Measurements from ENCODE around the gene TMEM221. TPM values are rescaled to one million over a fixed set of nuclear protein-coding genes. Genes with fewer than 3 reads are reported as not detected.

TMEM221 gene
- total RNA-seq, 2 donors from 2014 or later: not detected

GRCh38 chr19:17491287-17491686 lies 42.8 kb upstream of the TMEM221 start:
- Histone ChIP-seq H3K36me3 (peaks cover 3% of the 10 kb centered on the region), H3K27ac (no peak overlapping the region), H3K9me3 (no peaks in the 10 kb centered on the region), H3K4me3 (no peak overlapping the region), H3K4me1 (ENCODE audit: control insufficient read depth in 1 of 2, low read depth in 2 of 2) (no peaks in the 10 kb centered on the region), H3K27me3 (replicated peaks; ENCODE audit: insufficient read depth) (no peaks in the 10 kb centered on the region)
- no peak for ATAC-seq (ENCODE audit: insufficient number of reproducible peaks, low FRiP score, low read depth)
- DNase-seq (ENCODE audit: low spot score): no peak
- no peak for TF ChIP-seq CTCF (IDR thresholded peaks at IDR 0.05)

- ATAC-seq (ENCODE audit: insufficient number of reproducible peaks, low FRiP score, low read depth): no peak
- no peak for DNase-seq (ENCODE audit: low spot score)
- Histone ChIP-seq H3K27me3 (replicated peaks; ENCODE audit: insufficient read depth) (no peaks in the 10 kb centered on the region), H3K4me3 (no peak overlapping the region), H3K4me1 (ENCODE audit: control insufficient read depth in 1 of 2, low read depth in 2 of 2) (no peaks in the 10 kb centered on the region), H3K9me3 (no peaks in the 10 kb centered on the region), H3K27ac (no peak overlapping the region), H3K36me3 (peaks cover 3% of the 10 kb centered on the region)
- TF ChIP-seq CTCF (IDR thresholded peaks at IDR 0.05): no peak
Observed at GRCh38 chr19:17490411-17490810, 41.9 kb upstream of the TMEM221 start.

GRCh38 chr19:17489392-17490030 lies 41.0 kb upstream of the TMEM221 start:
- H3K4me3 ChIP-seq: no peak overlapping the region
- no peak overlapping the region for H3K27ac ChIP-seq
- TF ChIP-seq CTCF (IDR thresholded peaks at IDR 0.05): no peak
- no peaks in the 10 kb centered on the region for H3K4me1 ChIP-seq (ENCODE audit: control insufficient read depth in 1 of 2, low read depth in 2 of 2)
- no peaks in the 10 kb centered on the region for H3K27me3 ChIP-seq (replicated peaks; ENCODE audit: insufficient read depth)
- no peaks in the 10 kb centered on the region for H3K9me3 ChIP-seq
- peaks cover 3% of the 10 kb centered on the region for H3K36me3 ChIP-seq
- ATAC-seq (ENCODE audit: insufficient number of reproducible peaks, low FRiP score, low read depth) (no peak), DNase-seq (ENCODE audit: low spot score) (no peak)

GRCh38 chr19:17488593-17489391 lies 40.3 kb upstream of the TMEM221 start:
- no peaks in the 10 kb centered on the region for H3K4me1 ChIP-seq (ENCODE audit: control insufficient read depth in 1 of 2, low read depth in 2 of 2)
- no peak for DNase-seq (ENCODE audit: low spot score)
- H3K9me3 ChIP-seq: no peaks in the 10 kb centered on the region
- H3K4me3 ChIP-seq: peak overlapping the region; percentile 45
- no peak for TF ChIP-seq CTCF (IDR thresholded peaks at IDR 0.05)
- no peak for ATAC-seq (ENCODE audit: insufficient number of reproducible peaks, low FRiP score, low read depth)
- no peak overlapping the region for H3K27ac ChIP-seq
- no peaks in the 10 kb centered on the region for H3K27me3 ChIP-seq (replicated peaks; ENCODE audit: insufficient read depth)
- peaks cover 3% of the 10 kb centered on the region for H3K36me3 ChIP-seq

- Histone ChIP-seq H3K36me3 (peaks cover 3% of the 10 kb centered on the region), H3K4me1 (ENCODE audit: control insufficient read depth in 1 of 2, low read depth in 2 of 2) (no peaks in the 10 kb centered on the region)
- no peak for ATAC-seq (ENCODE audit: insufficient number of reproducible peaks, low FRiP score, low read depth)
Observed at GRCh38 chr19:17487284-17488121, 39.0 kb upstream of the TMEM221 start.

More at GRCh38 chr19:17487284-17488121, 39.0 kb upstream of the TMEM221 start:
- no peaks in the 10 kb centered on the region for H3K27me3 ChIP-seq (replicated peaks; ENCODE audit: insufficient read depth)
- H3K4me3 ChIP-seq: no peak overlapping the region
- no peak overlapping the region for H3K27ac ChIP-seq
- no peak for DNase-seq (ENCODE audit: low spot score)
- H3K9me3 ChIP-seq: no peaks in the 10 kb centered on the region
- no peak for TF ChIP-seq CTCF (IDR thresholded peaks at IDR 0.05)

All from thoracic aorta (tissue), 2 donors.